Measurements from ENCODE around the gene ATXN7L2.

Gene ATXN7L2

DNA sequence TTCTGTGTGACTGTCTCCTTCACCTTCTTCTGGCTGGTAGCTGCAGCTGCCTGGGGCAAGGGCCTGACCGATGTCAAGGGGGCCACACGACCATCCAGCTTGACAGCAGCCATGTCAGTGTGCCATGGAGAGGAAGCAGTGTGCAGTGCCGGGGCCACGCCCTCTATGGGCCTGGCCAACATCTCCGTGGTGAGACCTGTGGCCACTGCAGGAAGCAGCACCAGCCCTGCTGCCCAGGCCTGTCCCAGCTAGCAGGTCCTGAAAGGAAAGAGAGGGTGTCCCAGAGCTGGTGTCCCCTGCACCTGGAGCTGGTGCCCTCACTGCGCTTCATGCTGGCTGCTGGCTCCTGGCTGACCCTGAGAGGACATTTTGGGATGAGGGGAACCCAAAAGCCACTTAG lies 5.9 kb upstream of the ATXN7L2 start:
- TF ChIP-seq POLR2AphosphoS5 (IDR thresholded peaks at IDR 0.05; ENCODE audit: low read depth, low read length) (no peak), FOXP2 (optimal IDR thresholded peaks at IDR 0.05; ENCODE audit: borderline replicate concordance, extremely low read depth, extremely low read length, insufficient read depth) (no peak), TAF1 (IDR thresholded peaks at IDR 0.05; ENCODE audit: borderline replicate concordance, insufficient read depth, low read length) (no peak)

DNA sequence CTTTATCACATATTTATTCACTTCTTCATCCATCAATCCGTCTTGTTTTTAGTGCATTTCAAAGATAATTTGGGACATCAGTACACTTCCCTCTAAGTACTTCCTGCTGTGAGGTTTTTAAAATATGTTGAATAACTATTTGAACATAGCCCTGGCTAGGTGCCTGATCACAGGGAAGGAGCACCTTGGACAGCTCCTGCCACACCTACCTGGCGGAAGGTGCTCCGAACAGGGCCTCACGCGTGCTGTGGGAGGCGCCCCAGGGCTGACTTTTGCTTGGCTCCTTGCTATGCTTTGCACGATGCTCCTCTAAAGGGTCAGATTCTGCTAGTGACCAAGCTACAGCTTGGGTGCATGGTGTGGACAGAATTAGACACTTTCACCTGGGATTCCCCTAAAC lies 4.9 kb upstream of the ATXN7L2 start:
- TF ChIP-seq, protein P1, sequence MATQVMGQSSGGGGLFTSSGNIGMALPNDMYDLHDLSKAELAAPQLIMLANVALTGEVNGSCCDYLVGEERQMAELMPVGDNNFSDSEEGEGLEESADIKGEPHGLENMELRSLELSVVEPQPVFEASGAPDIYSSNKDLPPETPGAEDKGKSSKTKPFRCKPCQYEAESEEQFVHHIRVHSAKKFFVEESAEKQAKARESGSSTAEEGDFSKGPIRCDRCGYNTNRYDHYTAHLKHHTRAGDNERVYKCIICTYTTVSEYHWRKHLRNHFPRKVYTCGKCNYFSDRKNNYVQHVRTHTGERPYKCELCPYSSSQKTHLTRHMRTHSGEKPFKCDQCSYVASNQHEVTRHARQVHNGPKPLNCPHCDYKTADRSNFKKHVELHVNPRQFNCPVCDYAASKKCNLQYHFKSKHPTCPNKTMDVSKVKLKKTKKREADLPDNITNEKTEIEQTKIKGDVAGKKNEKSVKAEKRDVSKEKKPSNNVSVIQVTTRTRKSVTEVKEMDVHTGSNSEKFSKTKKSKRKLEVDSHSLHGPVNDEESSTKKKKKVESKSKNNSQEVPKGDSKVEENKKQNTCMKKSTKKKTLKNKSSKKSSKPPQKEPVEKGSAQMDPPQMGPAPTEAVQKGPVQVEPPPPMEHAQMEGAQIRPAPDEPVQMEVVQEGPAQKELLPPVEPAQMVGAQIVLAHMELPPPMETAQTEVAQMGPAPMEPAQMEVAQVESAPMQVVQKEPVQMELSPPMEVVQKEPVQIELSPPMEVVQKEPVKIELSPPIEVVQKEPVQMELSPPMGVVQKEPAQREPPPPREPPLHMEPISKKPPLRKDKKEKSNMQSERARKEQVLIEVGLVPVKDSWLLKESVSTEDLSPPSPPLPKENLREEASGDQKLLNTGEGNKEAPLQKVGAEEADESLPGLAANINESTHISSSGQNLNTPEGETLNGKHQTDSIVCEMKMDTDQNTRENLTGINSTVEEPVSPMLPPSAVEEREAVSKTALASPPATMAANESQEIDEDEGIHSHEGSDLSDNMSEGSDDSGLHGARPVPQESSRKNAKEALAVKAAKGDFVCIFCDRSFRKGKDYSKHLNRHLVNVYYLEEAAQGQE (IDR thresholded peaks at IDR 0.05; ENCODE audit: insufficient read depth in 1 of 2, low read depth in 2 of 2, low read length in 2 of 2), result peak; percentile 83 to 94
- TF ChIP-seq POLR2AphosphoS5 (IDR thresholded peaks at IDR 0.05; ENCODE audit: low read depth, low read length) (no peak), FOXP2 (optimal IDR thresholded peaks at IDR 0.05; ENCODE audit: borderline replicate concordance, extremely low read depth, extremely low read length, insufficient read depth) (no peak)

DNA sequence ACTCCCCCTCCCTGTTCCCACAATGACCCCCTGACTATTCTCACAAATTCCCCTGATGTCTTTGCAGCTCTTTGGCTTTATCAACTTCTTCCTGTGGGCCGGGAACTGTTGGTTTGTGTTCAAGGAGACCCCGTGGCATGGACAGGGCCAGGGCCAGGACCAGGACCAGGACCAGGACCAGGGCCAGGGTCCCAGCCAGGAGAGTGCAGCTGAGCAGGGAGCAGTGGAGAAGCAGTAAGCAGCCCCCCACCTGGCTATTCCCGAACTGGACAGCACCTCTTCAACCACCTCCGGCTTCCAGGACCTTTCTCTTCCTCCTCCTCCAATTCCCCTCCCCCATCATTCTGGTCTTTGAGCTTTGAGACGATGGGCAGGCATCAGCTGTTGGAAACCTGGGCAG lies 4.4 kb upstream of the ATXN7L2 start:
- no peak for TF ChIP-seq SIN3A (IDR thresholded peaks at IDR 0.05; ENCODE audit: borderline replicate concordance, insufficient read depth, low read length)
- no peak for TF ChIP-seq TAF1 (IDR thresholded peaks at IDR 0.05; ENCODE audit: borderline replicate concordance, insufficient read depth, low read length)
- TF ChIP-seq, protein P1 (IDR thresholded peaks at IDR 0.05; ENCODE audit: insufficient read depth in 1 of 2, low read depth in 2 of 2, low read length in 2 of 2), result no peak
- TF ChIP-seq FOXP2 (optimal IDR thresholded peaks at IDR 0.05; ENCODE audit: borderline replicate concordance, extremely low read depth, extremely low read length, insufficient read depth), result no peak
- no peak for TF ChIP-seq POLR2AphosphoS5 (IDR thresholded peaks at IDR 0.05; ENCODE audit: low read depth, low read length)

DNA sequence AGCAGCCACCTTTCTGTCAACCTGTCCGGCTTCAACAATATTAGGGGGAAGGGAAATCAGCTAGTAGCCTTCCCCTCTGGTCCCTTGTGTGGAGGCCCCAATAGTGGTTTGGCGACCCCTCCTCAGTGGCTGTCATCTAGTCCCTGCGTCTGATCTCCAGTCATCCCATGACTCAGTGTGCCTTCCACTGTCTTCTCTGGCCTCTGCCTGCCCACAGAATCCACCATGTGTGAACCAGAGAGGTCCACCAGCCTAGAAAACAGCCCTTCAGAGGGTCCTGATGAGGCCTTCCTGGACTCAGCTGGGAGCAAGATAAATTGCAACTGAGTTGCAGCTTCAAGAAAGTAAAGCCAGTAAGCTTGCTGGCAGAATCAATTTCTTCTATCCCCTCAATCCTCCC lies 3.8 kb upstream of the ATXN7L2 start:
- TF ChIP-seq, protein P1 (IDR thresholded peaks at IDR 0.05; ENCODE audit: insufficient read depth in 1 of 2, low read depth in 2 of 2, low read length in 2 of 2), result no peak
- TF ChIP-seq TAF1 (IDR thresholded peaks at IDR 0.05; ENCODE audit: borderline replicate concordance, insufficient read depth, low read length), result no peak
- no peak for TF ChIP-seq POLR2AphosphoS5 (IDR thresholded peaks at IDR 0.05; ENCODE audit: low read depth, low read length)
- no peak for TF ChIP-seq SIN3A (IDR thresholded peaks at IDR 0.05; ENCODE audit: borderline replicate concordance, insufficient read depth, low read length)
- TF ChIP-seq FOXP2 (optimal IDR thresholded peaks at IDR 0.05; ENCODE audit: borderline replicate concordance, extremely low read depth, extremely low read length, insufficient read depth), result no peak

DNA sequence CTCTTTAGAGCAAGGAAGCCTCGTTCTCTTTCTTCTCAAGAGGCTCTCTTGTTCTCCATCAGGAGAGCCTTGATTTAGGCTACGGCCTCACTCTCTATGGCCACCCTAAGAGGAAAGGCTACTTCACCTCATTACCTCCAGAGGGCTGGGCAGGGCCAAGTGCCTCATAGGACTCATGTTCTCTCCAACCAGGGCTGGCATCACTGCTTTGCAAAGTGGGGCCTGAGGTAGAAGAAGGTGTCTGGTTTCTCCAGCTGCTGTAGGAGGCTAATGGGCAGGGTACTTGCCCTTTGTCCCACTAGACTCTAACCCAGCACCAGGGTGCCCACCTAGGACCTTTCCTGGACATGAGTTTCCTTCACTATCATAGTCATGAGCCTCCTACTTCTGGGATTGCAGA lies 2.1 kb upstream of the ATXN7L2 start:
- TF ChIP-seq SIN3A (IDR thresholded peaks at IDR 0.05; ENCODE audit: borderline replicate concordance, insufficient read depth, low read length) (no peak), TAF1 (IDR thresholded peaks at IDR 0.05; ENCODE audit: borderline replicate concordance, insufficient read depth, low read length) (no peak), FOXP2 (optimal IDR thresholded peaks at IDR 0.05; ENCODE audit: borderline replicate concordance, extremely low read depth, extremely low read length, insufficient read depth) (no peak), POLR2AphosphoS5 (IDR thresholded peaks at IDR 0.05; ENCODE audit: low read depth, low read length) (no peak)
- TF ChIP-seq, protein P1 (IDR thresholded peaks at IDR 0.05; ENCODE audit: insufficient read depth in 1 of 2, low read depth in 2 of 2, low read length in 2 of 2), result no peak
